CD4-positive, alpha-beta T cell treated with Interleukin-10 for 1 hour (primary cell): ENCODE data around the gene FOXF1.

Experiments
- DNase-seq: peaks from one replicate; pipeline ENCODE4 v3.0.0-alpha.2; 2020

The FOXF1 gene

DNA sequence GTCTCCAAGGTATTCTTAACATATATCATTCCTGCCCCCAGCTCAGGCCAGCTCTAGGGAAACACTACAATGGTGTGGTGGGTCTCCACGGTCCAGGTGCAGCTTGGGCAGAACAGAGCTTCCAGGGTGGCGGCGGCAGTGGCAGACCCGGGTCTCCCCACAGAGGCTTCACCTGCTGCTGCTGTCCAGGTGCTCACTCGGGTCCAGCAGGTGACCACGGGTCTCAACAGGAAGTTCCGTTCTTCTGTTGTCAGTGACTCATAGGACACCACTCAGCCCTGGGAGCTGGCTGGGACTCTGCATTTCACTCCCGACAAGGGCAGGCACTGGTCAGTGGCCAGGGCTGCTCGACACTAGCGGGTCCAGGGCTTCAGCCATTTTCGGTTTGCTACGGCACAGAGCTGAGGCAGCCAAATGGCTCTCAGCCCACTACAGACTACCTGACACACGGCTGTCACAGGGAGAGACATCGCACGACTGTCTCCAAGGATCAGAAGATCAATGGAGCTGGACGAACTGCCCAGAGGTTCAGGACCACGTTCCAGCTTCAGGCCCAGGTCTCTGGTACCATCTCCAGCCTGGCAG is 28.0 kb downstream of the FOXF1 start:
- DNase-seq = no peak

- DNase-seq = no peak
Measured at GRCh38 chr16:86540894-86541293, 30.6 kb downstream of the FOXF1 start.

GRCh38 chr16:86541560-86541959 is 31.2 kb downstream of the FOXF1 start:
- DNase-seq = no peak

DNA sequence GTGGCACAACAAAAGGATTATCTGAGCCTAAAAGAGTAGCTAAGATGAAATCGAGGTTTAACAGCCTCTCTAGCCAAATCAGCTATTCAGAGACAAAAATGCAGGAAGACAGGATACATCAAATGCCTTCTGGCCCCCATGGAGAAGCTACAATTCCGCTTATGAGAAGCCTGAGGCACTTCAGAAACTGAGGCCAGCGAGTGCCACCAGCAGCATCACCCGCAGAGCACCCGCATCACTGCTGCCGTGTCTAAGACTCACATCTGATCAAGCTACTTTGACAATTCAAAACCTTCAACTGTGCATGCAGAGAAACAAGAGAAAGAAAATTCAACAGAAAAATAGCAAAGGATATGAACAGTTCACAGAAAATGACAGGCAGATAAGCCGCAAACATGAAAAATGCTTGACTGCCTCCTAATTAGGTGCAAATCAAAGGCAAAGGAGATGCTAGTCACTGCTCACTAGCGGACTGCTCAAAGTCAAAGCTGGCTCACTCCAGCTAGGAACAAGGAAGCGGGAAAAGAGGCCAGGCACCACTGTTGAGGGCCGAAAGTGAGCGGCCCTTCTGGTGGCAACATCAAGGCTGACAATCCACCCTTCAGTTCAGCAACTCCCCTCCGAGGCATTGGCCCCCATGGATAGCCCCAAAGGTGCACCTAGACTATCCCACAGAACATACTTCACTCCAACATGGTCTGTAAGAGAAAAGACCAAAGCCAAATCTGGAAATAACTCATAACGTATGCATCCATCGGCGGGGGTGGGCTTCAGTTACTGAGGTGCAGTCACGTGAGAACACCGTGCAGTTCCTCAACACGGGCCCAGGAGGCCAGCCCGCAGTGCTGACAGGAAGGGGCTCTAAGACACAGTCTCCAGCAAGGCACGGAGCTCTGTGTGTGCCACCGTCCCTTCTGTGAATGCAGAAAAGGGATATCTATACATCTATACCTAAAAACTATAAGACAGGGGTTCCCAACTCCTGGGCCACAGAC is 32.7 kb downstream of the FOXF1 start:
- no peak for DNase-seq

- DNase-seq = no peak
Measured at GRCh38 chr16:86545481-86545880, 35.2 kb downstream of the FOXF1 start.

- DNase-seq = no peak
Measured at GRCh38 chr16:86545954-86546637, 35.8 kb downstream of the FOXF1 start.

DNA sequence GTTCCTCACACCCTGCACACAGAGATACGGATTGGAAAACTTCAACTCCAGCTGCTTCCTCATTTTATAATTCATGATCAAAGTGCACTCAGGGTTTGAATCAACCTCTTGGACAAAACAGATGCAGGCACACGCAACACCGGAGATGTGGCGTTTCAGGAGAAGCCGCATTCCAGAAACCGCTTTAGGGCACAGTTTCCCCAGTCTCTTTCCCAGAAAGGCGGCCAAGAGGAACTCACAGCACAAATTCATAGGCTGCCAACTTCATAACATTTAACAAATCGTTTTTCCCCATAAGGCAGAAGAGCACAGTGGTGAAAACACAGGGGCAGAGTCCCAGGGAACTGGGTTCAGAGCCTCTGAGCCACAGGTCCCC is 36.3 kb downstream of the FOXF1 start:
- DNase-seq = no peak

DNA sequence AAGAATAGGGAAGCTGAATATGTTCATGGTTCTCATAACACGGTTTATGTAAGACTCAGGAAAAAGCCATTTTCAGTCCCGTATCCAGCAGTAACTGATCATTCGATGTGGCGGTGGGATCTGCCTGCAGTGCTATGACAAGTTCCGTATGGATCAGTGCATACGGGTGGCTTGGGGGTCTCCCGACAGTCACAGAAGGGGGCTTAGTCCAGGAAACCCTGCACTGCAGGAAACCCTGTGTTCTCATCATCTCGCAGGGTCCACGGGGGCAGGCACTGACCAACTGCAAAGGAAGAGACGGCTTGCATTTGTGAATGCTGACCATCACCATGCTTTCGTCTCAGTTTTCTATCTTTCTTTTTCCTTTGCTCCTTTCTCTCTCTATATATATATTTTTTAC is 37.0 kb downstream of the FOXF1 start:
- DNase-seq = no peak

DNA sequence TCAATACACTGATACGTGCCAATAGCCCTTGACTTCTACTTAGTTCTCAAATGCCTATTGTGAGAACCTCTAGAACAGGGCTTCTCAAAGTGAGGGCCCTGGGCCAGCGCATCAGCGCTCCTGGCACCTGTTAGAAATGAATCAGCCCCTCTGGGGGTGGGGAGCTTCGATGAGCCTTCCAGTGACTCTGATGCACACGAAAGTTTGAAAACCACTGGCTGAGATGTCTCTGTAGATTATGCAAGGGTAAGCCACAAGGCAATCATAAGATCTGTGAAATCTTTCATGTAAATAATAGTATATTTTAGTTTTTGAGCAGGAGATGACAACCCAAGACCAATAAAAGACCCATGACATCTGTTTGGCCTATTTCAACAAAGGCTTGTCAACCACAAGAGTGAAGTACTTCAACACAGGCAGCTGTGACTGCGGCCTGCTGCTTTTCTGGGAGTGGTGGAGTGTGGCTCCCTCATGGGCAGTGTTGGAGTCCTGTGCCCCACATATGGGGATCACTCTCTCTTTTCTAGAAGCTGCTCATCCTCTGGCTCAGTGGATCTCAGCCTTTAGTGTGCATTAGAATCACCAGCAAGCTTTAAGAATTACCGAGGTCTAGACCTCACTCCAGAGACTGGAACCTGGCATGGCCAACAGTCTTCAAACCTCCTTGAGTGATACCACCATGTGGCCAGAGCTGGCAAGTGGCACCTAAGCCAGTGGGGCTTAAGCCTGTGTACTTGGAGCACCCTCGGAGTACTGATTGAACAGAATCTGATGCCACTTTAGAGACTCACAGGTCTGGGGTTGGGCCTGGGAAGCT is 39.0 kb downstream of the FOXF1 start:
- DNase-seq = no peak

DNA sequence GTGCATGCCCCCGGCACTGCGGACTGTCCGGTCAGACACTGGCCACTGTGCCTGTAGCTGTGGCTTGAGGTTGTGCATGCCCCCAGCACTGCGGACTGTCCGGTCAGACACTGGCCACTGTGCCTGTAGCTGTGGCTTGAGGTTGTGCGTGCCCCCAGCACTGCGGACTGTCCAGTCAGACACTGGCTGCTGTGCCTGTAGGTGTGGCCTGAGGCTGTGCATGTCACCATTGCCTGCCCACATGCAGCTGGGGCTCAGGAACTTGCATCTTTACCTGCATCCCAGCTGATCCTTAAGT is 39.5 kb downstream of the FOXF1 start:
- no peak for DNase-seq

- DNase-seq = no peak
Measured at GRCh38 chr16:86550281-86550680, 40.0 kb downstream of the FOXF1 start.

GRCh38 chr16:86553356-86553755 is 43.0 kb downstream of the FOXF1 start:
- DNase-seq = no peak

DNA sequence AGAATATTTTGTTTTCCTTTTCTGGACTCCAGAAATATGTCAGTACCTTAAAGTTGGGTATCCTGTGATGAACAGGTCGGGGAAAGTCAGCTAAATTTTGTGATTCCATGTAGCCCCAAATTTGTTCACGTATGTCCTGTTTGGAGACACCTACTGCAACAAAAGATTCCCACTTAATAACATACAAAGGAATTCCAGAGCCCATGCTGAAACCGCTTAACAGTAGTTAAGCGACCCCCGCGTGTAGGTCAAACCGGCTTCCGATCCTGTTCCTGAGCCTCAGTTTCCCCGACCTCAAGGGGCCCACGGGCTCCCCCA is 44.2 kb downstream of the FOXF1 start:
- no peak for DNase-seq

DNA sequence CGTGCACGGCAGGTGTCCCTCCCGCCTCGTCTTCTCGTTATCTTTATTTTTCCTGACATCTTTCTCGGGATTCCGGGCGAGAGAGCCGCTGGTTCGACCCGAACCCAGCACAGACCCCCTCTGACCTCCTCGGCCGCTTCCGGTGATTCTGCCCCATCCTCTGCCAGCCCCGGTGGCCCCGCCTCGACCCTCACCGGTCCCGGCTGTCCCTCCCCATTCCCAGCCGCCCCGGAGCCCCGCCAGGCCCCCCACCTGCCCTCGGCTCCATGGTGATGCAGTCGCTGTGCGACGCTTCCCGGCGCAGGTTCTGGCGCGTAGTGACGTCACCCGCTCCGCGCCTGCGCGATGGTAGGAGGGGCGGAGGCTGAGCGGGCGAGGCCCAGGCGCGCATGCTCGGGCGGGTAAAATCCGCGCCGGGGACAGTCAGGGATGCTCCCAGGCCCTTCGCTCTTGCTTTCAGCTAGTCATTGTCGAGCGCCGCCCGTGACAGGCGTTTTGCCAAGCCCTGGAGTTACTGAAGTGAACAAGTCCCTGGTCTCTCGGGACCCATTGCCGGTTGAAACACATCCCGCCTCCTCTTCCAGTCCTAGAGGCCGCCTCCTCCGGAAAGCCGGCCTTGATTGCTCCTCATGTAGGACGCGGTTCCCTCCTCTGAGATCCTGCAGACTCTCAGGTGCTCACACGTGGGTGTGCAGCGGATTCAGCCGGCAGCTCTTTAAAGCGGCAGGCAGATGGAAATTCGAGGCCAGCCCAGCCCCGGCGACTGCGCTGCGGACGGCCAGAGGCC is 44.8 kb downstream of the FOXF1 start, which contains the start of gene MTHFSD:
Gene MTHFSD (minus strand): TSS at position 319 of the 787 bp plus-strand sequence. CDS start 51 bp downstream, at position 268.
- peak; percentile 96 for DNase-seq

DNA sequence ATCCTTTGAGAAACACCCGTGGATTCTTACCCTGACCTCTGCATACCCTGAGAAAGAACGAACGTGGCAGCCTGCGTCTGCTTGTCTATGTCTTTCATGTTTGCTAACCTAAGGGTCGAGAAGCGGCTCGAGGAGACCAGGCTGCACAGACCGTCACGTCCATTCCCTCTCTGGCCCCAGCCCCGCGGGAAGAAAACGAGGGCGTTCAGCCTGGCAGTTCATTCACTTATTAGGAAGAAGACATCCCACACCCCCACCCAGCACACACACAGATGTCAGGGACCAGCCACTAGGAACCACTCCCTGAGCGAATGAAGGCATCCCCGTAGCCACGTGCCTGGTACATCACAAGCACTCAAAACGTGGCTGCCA is 45.4 kb downstream of the FOXF1 start:
- DNase-seq = no peak

GRCh38 chr16:86556576-86556975 is 46.2 kb downstream of the FOXF1 start:
- no peak for DNase-seq

DNA sequence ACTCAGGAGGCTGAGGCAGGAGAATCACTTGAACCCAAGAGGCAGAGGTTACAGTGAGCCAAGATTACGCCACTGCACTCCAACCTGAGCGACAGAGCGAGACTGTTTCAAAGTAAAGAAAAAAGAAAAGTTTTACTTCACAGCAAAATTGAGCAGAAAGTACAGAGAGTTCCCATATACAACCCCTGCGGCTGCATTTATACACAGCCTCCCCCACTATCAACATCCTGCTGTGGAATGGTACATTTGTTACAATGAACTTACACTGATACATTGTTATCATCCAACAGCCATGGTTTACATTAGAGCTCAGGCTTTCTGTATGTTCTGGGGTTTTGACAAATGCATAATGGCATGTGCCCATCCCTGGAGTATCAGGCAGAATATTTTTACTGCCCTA is 47.3 kb downstream of the FOXF1 start:
- no peak for DNase-seq

GRCh38 chr16:86558355-86559193 is 48.2 kb downstream of the FOXF1 start:
- no peak for DNase-seq

- DNase-seq = no peak
Measured at GRCh38 chr16:86559802-86560305, 49.5 kb downstream of the FOXF1 start.

GRCh38 chr16:86562356-86562755 is 52.0 kb downstream of the FOXF1 start:
- DNase-seq = no peak
